ENCODE results near the gene ZNF628. TPM values are rescaled to one million over a fixed set of nuclear protein-coding genes. Genes with fewer than 3 reads are reported as not detected.
"Not testable (repeated sequence)": the region's sequence is repeated elsewhere in the genome, so short reads cannot be mapped to it uniquely, and the experiment has no call there.

Gene ZNF628
- total RNA-seq, result 3.8 and 10.1 TPM in 2 replicates

- peak; percentile 73 for DNase-seq (ENCODE audit: extremely low read depth, low read depth, low spot score)
These were observed at the start of gene ZNF628 for GRCh38 chr19:55476100-55476775. TSS of gene ZNF628 (plus strand) at chr19:55476617. CDS start at chr19:55479911, 3,294 bp downstream.

- DNase-seq (ENCODE audit: extremely low read depth, low read depth, low spot score), result no peak
These were observed 45.2 kb upstream of the ZNF628 start for GRCh38 chr19:55431183-55431582.

- no peak for DNase-seq (ENCODE audit: extremely low read depth, low read depth, low spot score)
These were observed 44.0 kb upstream of the ZNF628 start for GRCh38 chr19:55432241-55432959.

GRCh38 chr19:55433292-55433691, 43.1 kb upstream of the ZNF628 start:
- DNase-seq (ENCODE audit: extremely low read depth, low read depth, low spot score), result no peak

- no peak for DNase-seq (ENCODE audit: extremely low read depth, low read depth, low spot score)
These were observed 42.0 kb upstream of the ZNF628 start for GRCh38 chr19:55434356-55434919.

- DNase-seq (ENCODE audit: extremely low read depth, low read depth, low spot score), result no peak
These were observed 41.4 kb upstream of the ZNF628 start for GRCh38 chr19:55435020-55435419.

- no peak for DNase-seq (ENCODE audit: extremely low read depth, low read depth, low spot score)
These were observed 39.6 kb upstream of the ZNF628 start for GRCh38 chr19:55436847-55437246.

- DNase-seq (ENCODE audit: extremely low read depth, low read depth, low spot score), result no peak
These were observed 39.0 kb upstream of the ZNF628 start for GRCh38 chr19:55437410-55437809.

GRCh38 chr19:55439052-55439451, 37.4 kb upstream of the ZNF628 start:
- no peak for DNase-seq (ENCODE audit: extremely low read depth, low read depth, low spot score)

- no peak for DNase-seq (ENCODE audit: extremely low read depth, low read depth, low spot score)
These were observed 35.9 kb upstream of the ZNF628 start for GRCh38 chr19:55440411-55441105.

- no peak for DNase-seq (ENCODE audit: extremely low read depth, low read depth, low spot score)
These were observed 35.1 kb upstream of the ZNF628 start for GRCh38 chr19:55441319-55441691.

- no peak for DNase-seq (ENCODE audit: extremely low read depth, low read depth, low spot score)
These were observed 34.6 kb upstream of the ZNF628 start for GRCh38 chr19:55441692-55442321.

GRCh38 chr19:55442372-55442961, 34.0 kb upstream of the ZNF628 start:
- no peak for DNase-seq (ENCODE audit: extremely low read depth, low read depth, low spot score)

- DNase-seq (ENCODE audit: extremely low read depth, low read depth, low spot score), result no peak
These were observed 33.2 kb upstream of the ZNF628 start, which contains the start of gene SHISA7 for GRCh38 chr19:55443045-55443823. TSS of gene SHISA7 (minus strand) at chr19:55443300. CDS start at chr19:55442863, 437 bp downstream.

GRCh38 chr19:55443824-55444480, 32.5 kb upstream of the ZNF628 start:
- no peak for DNase-seq (ENCODE audit: extremely low read depth, low read depth, low spot score)

GRCh38 chr19:55444646-55445045, 31.8 kb upstream of the ZNF628 start:
- no peak for DNase-seq (ENCODE audit: extremely low read depth, low read depth, low spot score)

GRCh38 chr19:55446060-55446459, 30.4 kb upstream of the ZNF628 start:
- no peak for DNase-seq (ENCODE audit: extremely low read depth, low read depth, low spot score)

- no peak for DNase-seq (ENCODE audit: extremely low read depth, low read depth, low spot score)
These were observed 28.8 kb upstream of the ZNF628 start for GRCh38 chr19:55447421-55448174.

- not testable (repeated sequence) for DNase-seq (ENCODE audit: extremely low read depth, low read depth, low spot score)
These were observed 28.3 kb upstream of the ZNF628 start for GRCh38 chr19:55448175-55448490.

Data from glomerular endothelial cell (primary cell).